ENCODE data around the gene KCNK10.

GRCh38 chr14:88194531-88194930 lies 128.5 kb downstream of the KCNK10 start:
- TF ChIP-seq CTCF (IDR thresholded peaks at IDR 0.05; ENCODE audit: low read length) = no peak
- no peak for TF ChIP-seq EZH2 (IDR thresholded peaks at IDR 0.05; ENCODE audit: borderline replicate concordance, low read length)

All from OCI-LY1 (cell line).